Endothelial cell of umbilical vein (primary cell): ENCODE measurements around the gene NELFB. TPM values are rescaled to one million over a fixed set of nuclear protein-coding genes. Genes with fewer than 3 reads are reported as not detected.
A peak's percentile ranks its signal among the peaks of the same experiment; 100 is the strongest.

ENCODE experiments used
- BruUV-seq: library from RNA; stranded (reverse); fragments of 400-500 nt; replicated peaks from 2 replicates; lab custom pipeline; 2021; lab: Mats Ljungman, UMichigan
- CTCF ChIA-PET: fragments of 300-600, 350-600 bp; sonication (Branson Sonifier 250); formaldehyde crosslinking; loops from one replicate; lab custom pipeline; 2021; ENCODE audit warnings: antibody characterized with exemption, inconsistent platforms; lab: Charles Lee
- POLR2A ChIA-PET: fragments of 300-600, 350-600 bp; sonication (Branson Sonifier 250); formaldehyde crosslinking; loops from one replicate; lab custom pipeline; 2021; ENCODE audit warnings: antibody characterized with exemption, inconsistent platforms; lab: Charles Lee
- DNase-seq: peaks from one replicate; pipeline ENCODE4 v3.0.0-alpha.2; 2011; ENCODE audit warnings: low read depth, low spot score
- FAIRE-seq: peaks from 2 replicates; lab custom pipeline; 2011; peaks lifted over from hg19 to GRCh38; lab: Jason Lieb, UNC
- H2AFZ ChIP-seq: 2 replicates; pipeline ENCODE4 v1.6.0; 2012; ENCODE audit warnings: low read depth, low read length, control low read depth, inconsistent platforms
- H3K27ac ChIP-seq: 2 replicates; pipeline ENCODE4 v1.5.1; 2011; ENCODE audit warnings: low read depth, mild to moderate bottlenecking, control low read depth, low read length, moderate library complexity; ENCODE audit not compliant: insufficient read depth
- H3K27me3 ChIP-seq, 2 experiments: 2 replicates each; pipeline versions ENCODE4 v1.6.0 to v1.6.1; 2011; ENCODE audit warnings: low read length in 2 of 2, mixed read lengths in 1 of 2; ENCODE audit not compliant: control insufficient read depth in 2 of 2, insufficient read depth in 2 of 2
- H3K36me3 ChIP-seq, 2 experiments: 2 replicates in 1 of 2; 3 replicates in 1 of 2; pipeline ENCODE4 v1.5.1; 2011; ENCODE audit warnings: low read length in 2 of 2, mild to moderate bottlenecking in 1 of 2, moderate library complexity in 1 of 2; ENCODE audit not compliant: control insufficient read depth in 2 of 2, insufficient read depth in 2 of 2; ENCODE audit errors: extremely low read depth in 1 of 2
- H3K4me1 ChIP-seq: 3 replicates; pipeline ENCODE4 v1.5.1; 2011; ENCODE audit warnings: mild to moderate bottlenecking, low read length; ENCODE audit not compliant: control insufficient read depth, insufficient read depth; ENCODE audit errors: extremely low read depth
- H3K4me2 ChIP-seq: 2 replicates; pipeline ENCODE4 v1.6.1; 2011; ENCODE audit warnings: low read length, control low read depth, mixed read lengths; ENCODE audit not compliant: insufficient read depth
- H3K4me3 ChIP-seq, 3 experiments: fragments of 200-600 bp in 1 of 3; sonication (generic), shearing (Covaris generic) in 1 of 3; replicated peaks in 1 of 3; 2 replicates each; pipeline ENCODE4 v1.5.1; 2011 to 2016; ENCODE audit warnings: control low read depth in 3 of 3, low read length in 3 of 3, mild to moderate bottlenecking in 2 of 3, inconsistent platforms in 1 of 3, low read depth in 1 of 3, moderate library complexity in 1 of 3; ENCODE audit not compliant: insufficient read depth in 1 of 3
- H3K79me2 ChIP-seq: 2 replicates; pipeline ENCODE4 v1.6.0; 2012; ENCODE audit warnings: low read length, inconsistent platforms; ENCODE audit not compliant: control insufficient read depth, insufficient read depth
- H3K9ac ChIP-seq: replicated peaks from 2 replicates; pipeline ENCODE3; 2011; ENCODE audit warnings: low read length, control low read depth; ENCODE audit not compliant: insufficient read depth; ENCODE audit errors: extremely low read depth
- H3K9me1 ChIP-seq: replicated peaks from 3 replicates; pipeline ENCODE4 v1.6.0; 2011; ENCODE audit warnings: mild to moderate bottlenecking, low read length; ENCODE audit not compliant: control insufficient read depth, insufficient read depth; ENCODE audit errors: extremely low read depth
- H3K9me3 ChIP-seq: replicated peaks from 2 replicates; pipeline ENCODE4 v1.5.1; 2012; ENCODE audit warnings: low read length, inconsistent platforms; ENCODE audit not compliant: control insufficient read depth, insufficient read depth
- H4K20me1 ChIP-seq: replicated peaks from 2 replicates; pipeline ENCODE3; 2011; ENCODE audit warnings: mild to moderate bottlenecking, low read length; ENCODE audit not compliant: control insufficient read depth, insufficient read depth; ENCODE audit errors: extremely low read depth
- EZH2 ChIP-seq: IDR thresholded peaks from 2 replicates; pipeline ENCODE4 v1.6.1; 2012; ENCODE audit warnings: borderline replicate concordance, low read depth, mild to moderate bottlenecking, moderate library complexity, low read length, inconsistent platforms; ENCODE audit not compliant: severe bottlenecking
- FOS ChIP-seq: IDR thresholded peaks from 2 replicates; pipeline ENCODE4 v1.6.1; 2011; ENCODE audit warnings: mild to moderate bottlenecking, low read length, moderate library complexity, borderline replicate concordance; ENCODE audit not compliant: insufficient read depth
- GATA2 ChIP-seq: IDR thresholded peaks from 2 replicates; pipeline ENCODE4 v1.7.0; 2011; ENCODE audit warnings: low read depth, mild to moderate bottlenecking, moderate library complexity, mixed read lengths, low read length; ENCODE audit not compliant: insufficient read length, insufficient read depth
- JUN ChIP-seq: IDR thresholded peaks from 2 replicates; pipeline ENCODE4 v1.6.1; 2011; ENCODE audit warnings: borderline replicate concordance, low read depth; ENCODE audit not compliant: insufficient read length, insufficient read depth
- MYC ChIP-seq: IDR thresholded peaks from one replicate; pipeline ENCODE4 v1.6.1; 2011; ENCODE audit warnings: mild to moderate bottlenecking, low read depth, low read length
- POLR2A ChIP-seq: IDR thresholded peaks from 2 replicates; pipeline ENCODE4 v1.6.1; 2012; ENCODE audit warnings: low read depth, mild to moderate bottlenecking, control low read depth, low read length
- POLR2AphosphoS5 ChIP-seq: IDR thresholded peaks from 2 replicates; pipeline ENCODE4 v1.6.1; 2012; ENCODE audit warnings: low read depth, mild to moderate bottlenecking, control low read depth, low read length, moderate library complexity; ENCODE audit not compliant: insufficient read depth
- dilution Hi-C: fragments of 300-500 bp; cut with MboI; formaldehyde crosslinking; loops from one replicate; pipeline ENCODE4 v1.15.0; 2019; ENCODE audit warnings: low sequenced_read_pairs; ENCODE audit not compliant: extremely low pct_ligation_motif_present
- intact Hi-C: fragments of 100-400 bp; cut with micrococcal nuclease; formaldehyde crosslinking; loops from one replicate; pipeline ENCODE4 v1.10.0; 2022
- polyA plus RNA-seq, 4 experiments: library from polyadenylated mRNA; depleted of rRNA in 3 of 4; stranded (reverse) in 3 of 4; unstranded in 1 of 4; fragments of >200 nt; gene quantifications; 2 replicates each; pipeline versions ENCODE4 v1.2.1 to v1.2.3, GENCODE V29; 2011 to 2012; ENCODE audit warnings: missing spikeins in 1 of 4
- total RNA-seq: library from RNA; stranded (reverse); gene quantifications from 2 replicates; pipeline ENCODE4 v1.2.3, GENCODE V29; 2021
- TF ChIP-seq, protein P1 (sequence below): IDR thresholded peaks from 2 replicates; pipeline ENCODE4 v1.6.1; 2011; ENCODE audit not compliant: insufficient read depth, insufficient read length
- TF ChIP-seq, protein P2 (sequence below), 2 donors: IDR thresholded peaks; 1 replicate in 1 of 2; 2 replicates in 1 of 2; pipeline ENCODE4 v1.5.1; 2011; ENCODE audit warnings: low read length in 2 of 2, mild to moderate bottlenecking in 2 of 2, moderate library complexity in 2 of 2, control low read depth in 1 of 2, inconsistent platforms in 1 of 2, low read depth in 1 of 2; ENCODE audit not compliant: insufficient read depth in 1 of 2; ENCODE audit errors: extremely low read depth in 1 of 2

NELFB gene
- total and polyA plus RNA-seq, 2 donors (not counting 3 experiments of a cell fraction or from before 2014, with no cell fraction given): 62.3 to 76.1 TPM

DNA sequence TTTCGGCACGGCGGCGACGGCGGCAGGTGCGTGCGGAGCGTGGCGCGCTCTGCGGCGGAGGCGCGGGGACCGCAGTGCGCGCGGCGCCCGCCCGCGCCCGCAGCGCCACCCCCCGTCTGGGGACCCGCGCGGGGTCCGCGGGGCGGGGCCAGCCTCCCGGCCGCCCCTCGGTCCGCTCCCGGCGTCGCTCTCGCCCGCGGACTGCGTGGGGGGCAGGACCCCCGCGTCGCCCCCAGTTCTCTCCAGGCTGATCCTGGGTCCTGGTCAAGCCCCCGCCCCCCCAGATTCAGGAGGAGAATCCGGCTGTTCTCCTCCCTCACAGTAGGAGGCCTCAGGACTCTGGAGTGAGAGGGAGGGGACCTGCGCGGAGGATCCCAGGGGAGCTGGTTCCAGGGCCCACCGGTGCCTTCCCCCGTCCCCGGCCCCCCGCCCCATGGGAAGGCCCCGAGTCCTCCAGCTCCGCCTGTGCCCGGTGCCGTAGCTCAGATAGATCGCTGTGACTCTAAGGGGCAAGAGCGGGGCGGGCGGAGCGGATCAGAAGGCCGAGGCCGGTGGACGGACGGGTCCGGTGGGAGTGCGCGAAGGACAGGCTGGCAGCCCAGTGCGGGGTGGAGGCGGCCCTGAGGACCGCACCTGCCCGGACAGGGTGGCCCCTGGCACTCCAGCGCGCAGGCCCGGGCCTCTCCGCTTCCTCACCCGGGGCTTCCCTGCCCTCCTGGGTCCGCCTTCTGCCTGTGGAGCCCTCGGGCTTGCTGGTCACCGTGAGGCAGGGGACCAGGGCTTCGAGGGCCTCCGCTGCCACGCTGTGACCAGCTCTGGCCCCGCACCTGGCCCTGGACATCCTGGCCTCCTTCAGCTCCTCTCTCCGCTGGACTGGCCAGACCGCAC is 32.7 kb upstream of the NELFB start, which contains the start of gene RNF208:
TSS of gene RNF208 (minus strand) at position 51 of the 888 bp plus-strand sequence. CDS start 1,028 bp downstream, outside the sequence.
- no TSS peak for BruUV-seq

More for the DNA sequence above, 32.7 kb upstream of the NELFB start, which contains the start of gene RNF208:
- Histone ChIP-seq H3K4me3 (peak within 1 kb of the TSS in 2 of 3 experiments; percentile 3 to 44), H2AFZ (peak within 1 kb of the TSS; percentile 36), H3K9me1 (no peaks in the 10 kb centered on the region), H3K79me2 (no peaks in the 10 kb centered on the region), H3K36me3 (no peaks in the 10 kb centered on the region), H3K4me1 (peaks cover 18% of the 10 kb centered on the region), H3K27me3 (no peaks in the 10 kb centered on the region), H3K9ac (no peak within 1 kb of the TSS), H4K20me1 (no peaks in the 10 kb centered on the region), H3K9me3 (no peaks in the 10 kb centered on the region), H3K4me2 (peak within 1 kb of the TSS; percentile 50), H3K27ac (no peak within 1 kb of the TSS)
- intact Hi-C loops: loop anchor here (1.0 to 2.0 kb wide), 6 partner anchors 14 to 100 kb away; partner anchors contain the start of genes TPRN and TUBB4B
- dilution Hi-C loops: no loop called here
- DNase-seq (peak; percentile 12), FAIRE-seq (no peak)
- TF ChIP-seq GATA2 (no peak), JUN (no peak), POLR2AphosphoS5 (no peak), POLR2A (no peak), MYC (no peak), FOS (no peak), EZH2 (no peak)
- TF ChIP-seq, protein P1, sequence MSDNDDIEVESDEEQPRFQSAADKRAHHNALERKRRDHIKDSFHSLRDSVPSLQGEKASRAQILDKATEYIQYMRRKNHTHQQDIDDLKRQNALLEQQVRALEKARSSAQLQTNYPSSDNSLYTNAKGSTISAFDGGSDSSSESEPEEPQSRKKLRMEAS: no peak
- TF ChIP-seq, protein P2, sequence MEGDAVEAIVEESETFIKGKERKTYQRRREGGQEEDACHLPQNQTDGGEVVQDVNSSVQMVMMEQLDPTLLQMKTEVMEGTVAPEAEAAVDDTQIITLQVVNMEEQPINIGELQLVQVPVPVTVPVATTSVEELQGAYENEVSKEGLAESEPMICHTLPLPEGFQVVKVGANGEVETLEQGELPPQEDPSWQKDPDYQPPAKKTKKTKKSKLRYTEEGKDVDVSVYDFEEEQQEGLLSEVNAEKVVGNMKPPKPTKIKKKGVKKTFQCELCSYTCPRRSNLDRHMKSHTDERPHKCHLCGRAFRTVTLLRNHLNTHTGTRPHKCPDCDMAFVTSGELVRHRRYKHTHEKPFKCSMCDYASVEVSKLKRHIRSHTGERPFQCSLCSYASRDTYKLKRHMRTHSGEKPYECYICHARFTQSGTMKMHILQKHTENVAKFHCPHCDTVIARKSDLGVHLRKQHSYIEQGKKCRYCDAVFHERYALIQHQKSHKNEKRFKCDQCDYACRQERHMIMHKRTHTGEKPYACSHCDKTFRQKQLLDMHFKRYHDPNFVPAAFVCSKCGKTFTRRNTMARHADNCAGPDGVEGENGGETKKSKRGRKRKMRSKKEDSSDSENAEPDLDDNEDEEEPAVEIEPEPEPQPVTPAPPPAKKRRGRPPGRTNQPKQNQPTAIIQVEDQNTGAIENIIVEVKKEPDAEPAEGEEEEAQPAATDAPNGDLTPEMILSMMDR (IDR thresholded peaks at IDR 0.05; ENCODE audit: extremely low read depth in 1 of 2, insufficient read depth in 1 of 2, low read depth in 1 of 2, low read length in 2 of 2): no peak
- CTCF ChIA-PET: interaction anchor here (0.6 to 6.3 kb wide), 10 partner anchors 7 to 93 kb away, joined by 3 to 63 read pairs (median 8); partner anchors contain the start of genes NDOR1, SSNA1, TMEM203 and TPRN
- POLR2A ChIA-PET: interaction anchor here (1.5 to 1.9 kb wide), 2 partner anchors 18 to 22 kb away, joined by 8 to 10 read pairs; partner anchors contain the start of genes TPRN and TUBB4B
